Measurements from ENCODE around the gene PTPRO. TPM values are rescaled to one million over a fixed set of nuclear protein-coding genes. Genes with fewer than 3 reads are reported as not detected.

Gene PTPRO
- total RNA-seq, 1 donor = under 0.01 TPM

DNA sequence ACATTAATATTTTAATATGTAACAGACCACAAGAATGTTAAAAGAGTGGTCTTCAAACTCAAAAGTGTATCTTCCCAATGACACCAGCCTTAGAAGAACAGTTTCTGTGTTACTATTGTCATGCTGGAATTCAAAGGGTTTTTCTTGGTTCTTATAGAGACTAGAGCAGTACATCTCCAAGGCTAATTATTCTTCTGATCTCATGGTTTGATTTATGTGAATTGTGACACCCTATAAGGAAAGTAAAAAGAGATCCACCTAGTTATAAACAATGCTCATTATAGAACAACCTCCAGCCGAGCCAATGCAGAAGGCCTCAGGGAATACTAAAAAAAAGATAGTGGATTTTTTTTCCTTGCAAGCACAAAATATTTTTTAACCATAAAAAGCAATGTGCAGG is 65.5 kb downstream of the PTPRO start:
- no peaks in the 10 kb centered on the region for H3K36me3 ChIP-seq (ENCODE audit: insufficient read depth, low read length)
- DNase-seq (ENCODE audit: insufficient read length, low spot score, missing footprints) = no peak
- H3K4me1 ChIP-seq (ENCODE audit: insufficient read depth, low read length) = no peaks in the 10 kb centered on the region
- TF ChIP-seq, protein P1, sequence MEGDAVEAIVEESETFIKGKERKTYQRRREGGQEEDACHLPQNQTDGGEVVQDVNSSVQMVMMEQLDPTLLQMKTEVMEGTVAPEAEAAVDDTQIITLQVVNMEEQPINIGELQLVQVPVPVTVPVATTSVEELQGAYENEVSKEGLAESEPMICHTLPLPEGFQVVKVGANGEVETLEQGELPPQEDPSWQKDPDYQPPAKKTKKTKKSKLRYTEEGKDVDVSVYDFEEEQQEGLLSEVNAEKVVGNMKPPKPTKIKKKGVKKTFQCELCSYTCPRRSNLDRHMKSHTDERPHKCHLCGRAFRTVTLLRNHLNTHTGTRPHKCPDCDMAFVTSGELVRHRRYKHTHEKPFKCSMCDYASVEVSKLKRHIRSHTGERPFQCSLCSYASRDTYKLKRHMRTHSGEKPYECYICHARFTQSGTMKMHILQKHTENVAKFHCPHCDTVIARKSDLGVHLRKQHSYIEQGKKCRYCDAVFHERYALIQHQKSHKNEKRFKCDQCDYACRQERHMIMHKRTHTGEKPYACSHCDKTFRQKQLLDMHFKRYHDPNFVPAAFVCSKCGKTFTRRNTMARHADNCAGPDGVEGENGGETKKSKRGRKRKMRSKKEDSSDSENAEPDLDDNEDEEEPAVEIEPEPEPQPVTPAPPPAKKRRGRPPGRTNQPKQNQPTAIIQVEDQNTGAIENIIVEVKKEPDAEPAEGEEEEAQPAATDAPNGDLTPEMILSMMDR (IDR thresholded peaks at IDR 0.05; ENCODE audit: extremely low read depth, low read depth, low read length) = no peak
- H3K9me3 ChIP-seq (ENCODE audit: low read depth, low read length) = no peaks in the 10 kb centered on the region
- no peaks in the 10 kb centered on the region for H3K79me2 ChIP-seq (ENCODE audit: insufficient read depth, low read length)
- no peaks in the 10 kb centered on the region for H3K27me3 ChIP-seq (ENCODE audit: insufficient read depth, low read length)
- H2AFZ ChIP-seq (ENCODE audit: low read length) = no peak overlapping the region
- no peak overlapping the region for H3K4me3 ChIP-seq (ENCODE audit: insufficient read depth, low read length)
- H3K27ac ChIP-seq (ENCODE audit: low read depth, low read length) = no peak overlapping the region
- H3K4me2 ChIP-seq (ENCODE audit: insufficient read depth, low read length) = no peak overlapping the region
- no peaks in the 10 kb centered on the region for H4K20me1 ChIP-seq (ENCODE audit: insufficient read depth, low read length)

DNA sequence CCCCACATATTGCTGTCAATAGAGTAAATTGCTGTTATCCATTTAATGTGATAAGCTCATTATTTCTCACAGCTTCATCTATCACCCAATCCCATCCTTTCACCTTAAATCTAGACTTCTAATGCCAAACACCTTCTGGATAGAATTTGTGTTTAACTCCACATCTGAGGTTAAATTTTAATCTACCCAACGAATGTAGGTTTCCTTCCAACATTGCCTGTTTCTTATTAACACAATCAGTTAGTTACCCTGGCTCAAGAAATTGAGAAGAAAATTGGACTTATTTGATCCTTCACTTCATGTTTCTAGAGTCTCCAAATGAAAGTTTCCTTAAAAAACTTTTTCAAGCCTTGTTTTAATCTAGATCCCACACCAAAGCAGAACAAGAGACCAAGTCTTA is 67.3 kb downstream of the PTPRO start:
- Histone ChIP-seq H3K4me3 (ENCODE audit: insufficient read depth, low read length) (no peak overlapping the region), H3K4me1 (ENCODE audit: insufficient read depth, low read length) (no peaks in the 10 kb centered on the region), H3K27ac (ENCODE audit: low read depth, low read length) (no peak overlapping the region), H3K9me3 (ENCODE audit: low read depth, low read length) (no peaks in the 10 kb centered on the region), H3K79me2 (ENCODE audit: insufficient read depth, low read length) (no peaks in the 10 kb centered on the region), H4K20me1 (ENCODE audit: insufficient read depth, low read length) (no peaks in the 10 kb centered on the region), H3K4me2 (ENCODE audit: insufficient read depth, low read length) (no peak overlapping the region), H2AFZ (ENCODE audit: low read length) (no peak overlapping the region), H3K27me3 (ENCODE audit: insufficient read depth, low read length) (no peaks in the 10 kb centered on the region), H3K36me3 (ENCODE audit: insufficient read depth, low read length) (no peaks in the 10 kb centered on the region)
- no peak for DNase-seq (ENCODE audit: insufficient read length, low spot score, missing footprints)
- TF ChIP-seq, protein P1 (IDR thresholded peaks at IDR 0.05; ENCODE audit: extremely low read depth, low read depth, low read length) = no peak

DNA sequence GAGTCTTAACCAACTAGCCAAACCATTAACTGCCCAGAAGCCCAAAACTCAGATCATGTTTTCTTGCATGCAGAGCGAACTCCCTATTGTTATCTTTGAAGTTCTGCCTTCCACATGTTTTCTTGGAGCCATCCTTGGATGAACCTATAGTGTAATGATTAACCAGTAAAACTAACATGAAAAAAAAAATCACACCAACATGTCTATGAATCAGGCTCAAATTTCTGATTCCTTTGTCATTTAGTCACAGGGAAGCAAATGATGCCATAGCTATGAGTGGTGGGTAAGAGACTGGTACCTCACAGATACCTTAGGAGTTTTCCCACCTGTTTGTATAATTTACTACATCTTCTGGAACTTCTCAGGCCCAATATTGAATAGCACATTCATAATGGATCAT is 70.7 kb downstream of the PTPRO start:
- no peaks in the 10 kb centered on the region for H3K27me3 ChIP-seq (ENCODE audit: insufficient read depth, low read length)
- no peaks in the 10 kb centered on the region for H3K4me1 ChIP-seq (ENCODE audit: insufficient read depth, low read length)
- no peak overlapping the region for H3K27ac ChIP-seq (ENCODE audit: low read depth, low read length)
- no peaks in the 10 kb centered on the region for H4K20me1 ChIP-seq (ENCODE audit: insufficient read depth, low read length)
- H3K79me2 ChIP-seq (ENCODE audit: insufficient read depth, low read length) = no peaks in the 10 kb centered on the region
- H3K4me2 ChIP-seq (ENCODE audit: insufficient read depth, low read length) = no peak overlapping the region
- no peak overlapping the region for H2AFZ ChIP-seq (ENCODE audit: low read length)
- no peak overlapping the region for H3K4me3 ChIP-seq (ENCODE audit: insufficient read depth, low read length)
- H3K9me3 ChIP-seq (ENCODE audit: low read depth, low read length) = no peaks in the 10 kb centered on the region
- DNase-seq (ENCODE audit: insufficient read length, low spot score, missing footprints) = no peak
- H3K36me3 ChIP-seq (ENCODE audit: insufficient read depth, low read length) = no peaks in the 10 kb centered on the region
- TF ChIP-seq, protein P1 (IDR thresholded peaks at IDR 0.05; ENCODE audit: extremely low read depth, low read depth, low read length) = no peak

DNA sequence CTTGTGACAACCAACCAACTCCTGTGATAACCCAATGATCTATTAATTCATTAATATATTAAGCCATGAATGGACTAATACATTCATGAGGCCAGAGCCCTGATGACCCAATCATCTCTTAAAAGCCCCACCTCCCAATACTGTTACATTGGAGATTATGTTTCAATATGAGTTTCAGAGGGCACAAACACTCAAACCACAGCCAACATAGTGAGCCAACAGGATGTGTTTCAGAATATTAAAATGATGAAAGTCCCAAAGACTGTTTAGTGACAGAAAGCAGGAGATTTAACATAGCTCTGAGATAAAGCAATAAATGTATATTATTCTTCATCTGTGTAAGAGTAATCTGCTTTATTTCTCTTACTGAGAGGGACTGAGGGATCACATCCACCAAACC is 71.7 kb downstream of the PTPRO start:
- H3K4me2 ChIP-seq (ENCODE audit: insufficient read depth, low read length) = no peak overlapping the region
- no peaks in the 10 kb centered on the region for H3K9me3 ChIP-seq (ENCODE audit: low read depth, low read length)
- DNase-seq (ENCODE audit: insufficient read length, low spot score, missing footprints) = no peak
- no peak overlapping the region for H2AFZ ChIP-seq (ENCODE audit: low read length)
- H4K20me1 ChIP-seq (ENCODE audit: insufficient read depth, low read length) = no peaks in the 10 kb centered on the region
- no peaks in the 10 kb centered on the region for H3K4me1 ChIP-seq (ENCODE audit: insufficient read depth, low read length)
- no peak overlapping the region for H3K4me3 ChIP-seq (ENCODE audit: insufficient read depth, low read length)
- no peak overlapping the region for H3K27ac ChIP-seq (ENCODE audit: low read depth, low read length)
- H3K79me2 ChIP-seq (ENCODE audit: insufficient read depth, low read length) = no peaks in the 10 kb centered on the region
- TF ChIP-seq, protein P1 (IDR thresholded peaks at IDR 0.05; ENCODE audit: extremely low read depth, low read depth, low read length) = no peak
- H3K27me3 ChIP-seq (ENCODE audit: insufficient read depth, low read length) = no peaks in the 10 kb centered on the region
- H3K36me3 ChIP-seq (ENCODE audit: insufficient read depth, low read length) = no peaks in the 10 kb centered on the region
